Stomach (tissue), 4 donors: ENCODE results near the gene LNPEP.

Experiments used
- EP300 ChIP-seq: sonication (generic); formaldehyde crosslinking; IDR thresholded peaks from one replicate; pipeline ENCODE4 v1.6.1; 2017; ENCODE audit warnings: antibody characterized with exemption
- POLR2A ChIP-seq, 4 donors: fragments of 450-650 bp; IDR thresholded peaks; one replicate each; pipeline ENCODE4 v1.6.1; 2016; ENCODE audit warnings: antibody characterized with exemption in 4 of 4, control low read depth in 2 of 4, mild to moderate bottlenecking in 1 of 4, moderate library complexity in 1 of 4
- TF ChIP-seq, protein P1 (sequence below), 7 experiments: fragments of 450-650 bp in 4 of 7; fragments of 200-600 bp in 3 of 7; sonication (generic) in 3 of 7; IDR thresholded peaks; one replicate each; pipeline ENCODE4 v1.5.1; 2016 to 2019; ENCODE audit warnings: antibody characterized with exemption in 7 of 7, control low read depth in 2 of 7, mild to moderate bottlenecking in 1 of 7

DNA sequence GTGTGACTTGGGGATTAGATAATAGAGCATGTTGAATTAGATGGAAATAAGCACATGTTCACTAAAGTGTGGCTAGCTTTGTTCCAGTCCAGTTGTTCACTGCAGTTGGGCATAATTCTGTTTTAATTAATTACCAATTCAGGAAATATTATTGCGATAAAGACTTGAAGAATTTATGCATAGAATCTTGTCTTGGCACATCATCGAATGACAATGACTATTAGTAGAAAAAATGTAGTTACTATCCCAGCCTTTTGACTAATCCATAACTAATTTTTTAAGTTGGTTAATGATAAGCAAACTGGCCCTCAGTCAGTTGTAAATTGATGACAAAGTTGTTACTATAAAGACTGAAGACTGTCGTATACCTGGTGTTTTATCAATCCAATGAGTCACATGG lies 10.5 kb downstream of the LNPEP start:
- TF ChIP-seq, protein P1, sequence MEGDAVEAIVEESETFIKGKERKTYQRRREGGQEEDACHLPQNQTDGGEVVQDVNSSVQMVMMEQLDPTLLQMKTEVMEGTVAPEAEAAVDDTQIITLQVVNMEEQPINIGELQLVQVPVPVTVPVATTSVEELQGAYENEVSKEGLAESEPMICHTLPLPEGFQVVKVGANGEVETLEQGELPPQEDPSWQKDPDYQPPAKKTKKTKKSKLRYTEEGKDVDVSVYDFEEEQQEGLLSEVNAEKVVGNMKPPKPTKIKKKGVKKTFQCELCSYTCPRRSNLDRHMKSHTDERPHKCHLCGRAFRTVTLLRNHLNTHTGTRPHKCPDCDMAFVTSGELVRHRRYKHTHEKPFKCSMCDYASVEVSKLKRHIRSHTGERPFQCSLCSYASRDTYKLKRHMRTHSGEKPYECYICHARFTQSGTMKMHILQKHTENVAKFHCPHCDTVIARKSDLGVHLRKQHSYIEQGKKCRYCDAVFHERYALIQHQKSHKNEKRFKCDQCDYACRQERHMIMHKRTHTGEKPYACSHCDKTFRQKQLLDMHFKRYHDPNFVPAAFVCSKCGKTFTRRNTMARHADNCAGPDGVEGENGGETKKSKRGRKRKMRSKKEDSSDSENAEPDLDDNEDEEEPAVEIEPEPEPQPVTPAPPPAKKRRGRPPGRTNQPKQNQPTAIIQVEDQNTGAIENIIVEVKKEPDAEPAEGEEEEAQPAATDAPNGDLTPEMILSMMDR (IDR thresholded peaks at IDR 0.05) = no peak
- no peak for TF ChIP-seq EP300
- TF ChIP-seq POLR2A (IDR thresholded peaks at IDR 0.05) = no peak
